HG03066 (cell line): ENCODE data around the gene SDK1.
"Not testable (repeated sequence)": the region's sequence is repeated elsewhere in the genome, so short reads cannot be mapped to it uniquely, and the experiment has no call there.

Source experiments
- ATAC-seq: cut with Tn5 transposase; IDR thresholded peaks from one replicate; pipeline ENCODE4 v1.9.1; 2021; ENCODE audit warnings: low read depth; ENCODE audit not compliant: unreplicated experiment

SDK1 gene

GRCh38 chr7:3568516-3568915, 267.5 kb downstream of the SDK1 start:
- no peak for ATAC-seq

GRCh38 chr7:3569643-3570042, 268.6 kb downstream of the SDK1 start:
- ATAC-seq: no peak

- no peak for ATAC-seq
Measured at GRCh38 chr7:3573151-3573550, 272.1 kb downstream of the SDK1 start.

- no peak for ATAC-seq
Measured at GRCh38 chr7:3574386-3574785, 273.3 kb downstream of the SDK1 start.

GRCh38 chr7:3575753-3576531, 274.9 kb downstream of the SDK1 start:
- no peak for ATAC-seq

- no peak for ATAC-seq
Measured at GRCh38 chr7:3578399-3578798, 277.3 kb downstream of the SDK1 start.

GRCh38 chr7:3579638-3580219, 278.7 kb downstream of the SDK1 start:
- no peak for ATAC-seq

GRCh38 chr7:3582145-3582544, 281.1 kb downstream of the SDK1 start:
- ATAC-seq: not testable (repeated sequence)

- ATAC-seq: no peak
Measured at GRCh38 chr7:3585826-3586225, 284.8 kb downstream of the SDK1 start.

- ATAC-seq: no peak
Measured at GRCh38 chr7:3588341-3588740, 287.3 kb downstream of the SDK1 start.

GRCh38 chr7:3589752-3590151, 288.7 kb downstream of the SDK1 start:
- ATAC-seq: no peak

GRCh38 chr7:3591219-3591618, 290.2 kb downstream of the SDK1 start:
- no peak for ATAC-seq

GRCh38 chr7:3591944-3592343, 290.9 kb downstream of the SDK1 start:
- ATAC-seq: no peak

- no peak for ATAC-seq
Measured at GRCh38 chr7:3592401-3593134, 291.5 kb downstream of the SDK1 start.

- ATAC-seq: no peak
Measured at GRCh38 chr7:3594901-3595300, 293.8 kb downstream of the SDK1 start.

GRCh38 chr7:3598854-3599253, 297.8 kb downstream of the SDK1 start:
- ATAC-seq: no peak

GRCh38 chr7:3605222-3605621, 304.2 kb downstream of the SDK1 start:
- no peak for ATAC-seq

GRCh38 chr7:3606436-3606835, 305.4 kb downstream of the SDK1 start:
- no peak for ATAC-seq

- ATAC-seq: no peak
Measured at GRCh38 chr7:3607847-3608246, 306.8 kb downstream of the SDK1 start.

GRCh38 chr7:3616306-3616705, 315.3 kb downstream of the SDK1 start:
- ATAC-seq: no peak

- ATAC-seq: no peak
Measured at GRCh38 chr7:3630081-3630480, 329.0 kb downstream of the SDK1 start.

- no peak for ATAC-seq
Measured at GRCh38 chr7:3634396-3634795, 333.3 kb downstream of the SDK1 start.
